A549 (cell line): ENCODE measurements around the gene CDYL. TPM values are rescaled to one million over a fixed set of nuclear protein-coding genes. Genes with fewer than 3 reads are reported as not detected.
"Not testable (repeated sequence)": the region's sequence is repeated elsewhere in the genome, so short reads cannot be mapped to it uniquely, and the experiment has no call there.

Experiments used
- ATAC-seq, 2 experiments: fragments of 200-7000 bp in 1 of 2; fragments of >200 bp in 1 of 2; cut with Nextera tagmentation in 1 of 2; cut with Tn5 transposase in 1 of 2; 3 replicates each; pipeline versions ENCODE4 v1.8.0 to v1.9.1; 2018 to 2020; ENCODE audit warnings: mild to moderate bottlenecking in 1 of 2, moderate library complexity in 1 of 2
- CTCF ChIA-PET: fragments of 300-600 bp; sonication (Branson Sonifier 250); formaldehyde crosslinking; extraction: SDS; loops from one replicate; lab custom pipeline; 2021; ENCODE audit warnings: antibody characterized with exemption, inconsistent platforms; lab: Yijun Ruan, JAX
- POLR2A ChIA-PET: fragments of 350-600 bp; formaldehyde crosslinking; extraction: SDS; loops from one replicate; lab custom pipeline; 2021; ENCODE audit warnings: antibody characterized with exemption, inconsistent platforms; lab: Yijun Ruan, JAX
- DNase-seq, 2 experiments: peaks; one replicate each; pipeline versions ENCODE4 v3.0.0 to v3.0.0-alpha.2; 2011 to 2016; ENCODE audit warnings: low read depth in 1 of 2, low spot score in 1 of 2
- FAIRE-seq: peaks from 2 replicates; lab custom pipeline; 2011; peaks lifted over from hg19 to GRCh38; lab: Jason Lieb, UNC
- H3K27ac ChIP-seq, 2 experiments: fragments of >200 bp; sonication (Bioruptor Twin); formaldehyde crosslinking; 3 replicates each; pipeline ENCODE4 v1.5.1; 2016 to 2017
- H3K4me1 ChIP-seq: fragments of >200 bp; sonication (Bioruptor Twin); formaldehyde crosslinking; 3 replicates; pipeline ENCODE4 v1.6.1; 2016
- H3K4me2 ChIP-seq: fragments of >200 bp; sonication (Bioruptor Twin); formaldehyde crosslinking; 3 replicates; pipeline ENCODE4 v1.6.1; 2016
- H3K4me3 ChIP-seq: fragments of >200 bp; sonication (Bioruptor Twin); formaldehyde crosslinking; 3 replicates; pipeline ENCODE4 v1.5.1; 2016
- H3K9me3 ChIP-seq: fragments of >200 bp; sonication (Bioruptor Twin); formaldehyde crosslinking; 3 replicates; pipeline ENCODE4 v1.6.1; 2016
- BCL3 ChIP-seq: fragments of >200 bp; sonication (Bioruptor Twin); formaldehyde crosslinking; IDR thresholded peaks from 3 replicates; pipeline ENCODE4 v1.6.1; 2016
- CBX8 ChIP-seq: fragments of 200-600 bp; sonication (generic); IDR thresholded peaks from 2 replicates; pipeline ENCODE4 v1.6.1; 2016
- CHD2 ChIP-seq: fragments of 150-350 bp; IDR thresholded peaks from 2 replicates; pipeline ENCODE4 v1.6.1; 2014; ENCODE audit warnings: low read length; ENCODE audit not compliant: partially characterized antibody
- E2F6 ChIP-seq: IDR thresholded peaks from 2 replicates; pipeline ENCODE4 v1.6.1; 2012; ENCODE audit warnings: low read depth, borderline replicate concordance
- EHMT2 ChIP-seq: fragments of 200-600 bp; sonication (generic); IDR thresholded peaks from 2 replicates; pipeline ENCODE4 v1.6.1; 2016; ENCODE audit warnings: antibody characterized with exemption, low read depth, mild to moderate bottlenecking, moderate library complexity
- FOSB ChIP-seq: fragments of 250-450 bp; sonication (Bioruptor Pico); IDR thresholded peaks from 2 replicates; pipeline ENCODE4 v1.5.0; 2020; ENCODE audit warnings: mild to moderate bottlenecking, moderate library complexity
- FOXS1 ChIP-seq: fragments of 250-450 bp; sonication (Bioruptor Pico); IDR thresholded peaks from 2 replicates; pipeline ENCODE4 v1.5.0; 2020; ENCODE audit warnings: mild to moderate bottlenecking, moderate library complexity
- GATA3 ChIP-seq: IDR thresholded peaks from 2 replicates; pipeline ENCODE4 v1.6.1; 2012; ENCODE audit warnings: borderline replicate concordance
- HDAC2 ChIP-seq: fragments of 200-600 bp; sonication (generic); IDR thresholded peaks from 2 replicates; pipeline ENCODE4 v1.6.1; 2016
- HES2 ChIP-seq: fragments of >200 bp; sonication (Bioruptor Twin); formaldehyde crosslinking; IDR thresholded peaks from 2 replicates; pipeline ENCODE4 v1.6.1; 2016
- HMGXB4 ChIP-seq: fragments of 250-450 bp; sonication (Bioruptor Pico); IDR thresholded peaks from 2 replicates; pipeline ENCODE4 v1.5.0; 2021; ENCODE audit warnings: mild to moderate bottlenecking, moderate library complexity, borderline replicate concordance
- JUN ChIP-seq, 2 experiments: fragments of >200 bp; sonication (Bioruptor Twin); formaldehyde crosslinking; IDR thresholded peaks; 2 replicates in 1 of 2; 3 replicates in 1 of 2; pipeline ENCODE4 v1.6.1; 2016 to 2017
- JUNB ChIP-seq: fragments of >200 bp; sonication (Bioruptor Twin); formaldehyde crosslinking; IDR thresholded peaks from 2 replicates; pipeline ENCODE4 v1.6.1; 2016
- KDM5A ChIP-seq: fragments of 200-600 bp; sonication (generic); IDR thresholded peaks from 2 replicates; pipeline ENCODE4 v1.6.1; 2016; ENCODE audit warnings: antibody characterized with exemption, mild to moderate bottlenecking
- MAX ChIP-seq: IDR thresholded peaks from 2 replicates; pipeline ENCODE4 v1.6.1; 2012
- MYC ChIP-seq: IDR thresholded peaks from 2 replicates; pipeline ENCODE4 v1.6.1; 2012; ENCODE audit warnings: mild to moderate bottlenecking, inconsistent platforms, low read length, improper control_type of control experiment, borderline replicate concordance
- NFE2L2 ChIP-seq: fragments of 150-350 bp; conservative IDR thresholded peaks from 2 replicates; pipeline ENCODE4 v1.6.1; 2014; ENCODE audit warnings: low read length
- NR3C1 ChIP-seq: fragments of >200 bp; sonication (Bioruptor Twin); formaldehyde crosslinking; IDR thresholded peaks from 3 replicates; pipeline ENCODE4 v1.6.1; 2017
- POLR2A ChIP-seq: IDR thresholded peaks from 2 replicates; pipeline ENCODE4 v1.6.1; 2012; ENCODE audit warnings: mild to moderate bottlenecking, low read length
- POLR2AphosphoS2 ChIP-seq: conservative IDR thresholded peaks from 2 replicates; pipeline ENCODE4 v1.6.1; 2012; ENCODE audit warnings: low read length, improper control_type of control experiment, inconsistent platforms
- RCOR1 ChIP-seq: fragments of 150-350 bp; IDR thresholded peaks from 2 replicates; pipeline ENCODE4 v1.6.1; 2014; ENCODE audit warnings: antibody characterized with exemption, low read length, low read depth
- RFX5 ChIP-seq: fragments of 450-650 bp; IDR thresholded peaks from 2 replicates; pipeline ENCODE4 v1.7.1; 2014; ENCODE audit warnings: antibody characterized with exemption, mild to moderate bottlenecking, moderate library complexity
- SMC3 ChIP-seq: fragments of >200 bp; sonication (Bioruptor Twin); formaldehyde crosslinking; IDR thresholded peaks from 3 replicates; pipeline ENCODE4 v1.6.1; 2018; ENCODE audit warnings: inconsistent platforms
- SREBF2 ChIP-seq: fragments of 450-650 bp; IDR thresholded peaks from 2 replicates; pipeline ENCODE4 v1.6.1; 2014; ENCODE audit warnings: mild to moderate bottlenecking, moderate library complexity
- ZFP36 ChIP-seq: fragments of 450-650 bp; IDR thresholded peaks from 2 replicates; pipeline ENCODE4 v1.6.1; 2014; ENCODE audit warnings: borderline replicate concordance; ENCODE audit not compliant: partially characterized antibody
- ZSCAN20 ChIP-seq: fragments of 250-450 bp; sonication (Bioruptor Pico); IDR thresholded peaks from 2 replicates; pipeline ENCODE4 v1.8.0; 2022; ENCODE audit warnings: mild to moderate bottlenecking, moderate library complexity
- WGBS: methylation state at CpG from one replicate; pipeline ENCODE4 v1.1.6; 2017; ENCODE audit errors: missing lambda C conversion rate; 5-methylcytosine and 5-hydroxymethylcytosine counted together
- polyA plus RNA-seq, 4 experiments: library from polyadenylated mRNA; depleted of rRNA in 3 of 4; stranded (reverse); fragments of >200 nt; fragmentation: RNase III in 1 of 4; extraction: RNeasy Plus Mini Kit Qiagen cat#74134 plus additional on column Dnase treatment in 1 of 4; gene quantifications; 2 replicates in 3 of 4; 3 replicates in 1 of 4; pipeline ENCODE4 v1.2.3, GENCODE V29; 2011 to 2017

CDYL gene
- polyA plus RNA-seq, 2 of the 4 experiments (the other 2 are of a cell fraction): 18.6 to 42.7 TPM

- Histone ChIP-seq H3K9me3 (peaks cover 26% of the 10 kb centered on the region), H3K4me3 (no peak overlapping the region), H3K27ac (no peak overlapping the region), H3K4me2 (no peak overlapping the region), H3K4me1 (no peaks in the 10 kb centered on the region)
- ChIA-PET CTCF (interaction anchor here (1.3 kb wide), 1 partner anchor 14 kb away, joined by 4 read pairs; no protein-coding TSS in a partner anchor), POLR2A (no interaction called here)
- ATAC-seq: no peak
- DNase-seq: no peak
- FAIRE-seq: no peak
- TF ChIP-seq BCL3 (no peak), HDAC2 (no peak), HES2 (no peak), HMGXB4 (CRISPR knock-in tag) (no peak), CBX8 (no peak), E2F6 (no peak), FOSB (CRISPR knock-in tag) (no peak), JUN (IDR thresholded peaks at IDR 0.05) (no peak), JUNB (no peak), CHD2 (no peak), ZFP36 (no peak), GATA3 (no peak), RFX5 (no peak), FOXS1 (CRISPR knock-in tag) (no peak), NFE2L2 (no peak), POLR2A (no peak), POLR2AphosphoS2 (no peak)
Measured at GRCh38 chr6:4829089-4829488, 52.9 kb downstream of the CDYL start.

- POLR2A ChIA-PET, CTCF ChIA-PET, DNase-seq, H3K4me2 ChIP-seq, FAIRE-seq, H3K4me3 ChIP-seq, ATAC-seq, H3K4me1 ChIP-seq, H3K27ac ChIP-seq, H3K9me3 ChIP-seq: not testable (repeated sequence)
- WGBS: 88% methylated on average over 12 of the region's 13 CpGs
Measured at GRCh38 chr6:4835540-4835939, 59.3 kb downstream of the CDYL start.

- Histone ChIP-seq H3K9me3 (peaks cover 20% of the 10 kb centered on the region), H3K4me3 (no peak overlapping the region), H3K4me2 (no peak overlapping the region), H3K4me1 (no peaks in the 10 kb centered on the region), H3K27ac (no peak overlapping the region)
- ATAC-seq: no peak
- no peak for FAIRE-seq
- CTCF ChIA-PET: no interaction called here
- 97% methylated on average over 3 of the region's 3 CpGs for WGBS
- DNase-seq: no peak
- POLR2A ChIA-PET: no interaction called here
- TF ChIP-seq MAX: no peak
- TF ChIP-seq E2F6: no peak
- TF ChIP-seq POLR2AphosphoS2: no peak
- TF ChIP-seq NR3C1: no peak
- no peak for TF ChIP-seq MYC
- TF ChIP-seq KDM5A: no peak
- TF ChIP-seq NFE2L2: no peak
- no peak for TF ChIP-seq ZSCAN20 (CRISPR knock-in tag)
- TF ChIP-seq RCOR1: no peak
- no peak for TF ChIP-seq SMC3
- no peak for TF ChIP-seq EHMT2
- TF ChIP-seq SREBF2: no peak
- no peak for TF ChIP-seq JUN (IDR thresholded peaks at IDR 0.05)
Measured at GRCh38 chr6:4840169-4840568, 64.0 kb downstream of the CDYL start.
